PC-3 (cell line): ENCODE results near the gene PACS1.

ENCODE experiments used
- CTCF ChIP-seq: fragments of 300-600 bp; sonication (generic); conservative IDR thresholded peaks from 2 replicates; pipeline ENCODE4 v1.5.1; 2017; ENCODE audit warnings: antibody characterized with exemption, low read depth, mild to moderate bottlenecking, low read length
- EZH2 ChIP-seq: fragments of 300-600 bp; sonication (generic); IDR thresholded peaks from one replicate; pipeline ENCODE4 v1.6.1; 2017; ENCODE audit warnings: antibody characterized with exemption, mild to moderate bottlenecking, low read length; ENCODE audit not compliant: unreplicated experiment

- TF ChIP-seq CTCF = no peak
- TF ChIP-seq EZH2 = no peak
These were observed 160.9 kb downstream of the PACS1 start for GRCh38 chr11:66230978-66231377.
